ENCODE results near the gene POLR2F.

Gene POLR2F

GRCh38 chr22:37998543-37998942 is 45.0 kb downstream of the POLR2F start:
- Histone ChIP-seq H3K4me1 (ENCODE audit: control insufficient read depth, insufficient read depth, low read length) (peaks cover 6% of the 10 kb centered on the region), H3K36me3 (ENCODE audit: control insufficient read depth, insufficient read depth, low read length, severe bottlenecking) (no peaks in the 10 kb centered on the region), H3K4me3 (ENCODE audit: low read length) (no peak overlapping the region), H3K27me3 (replicated peaks; ENCODE audit: control insufficient read depth, insufficient read depth, low read length) (peaks cover 18% of the 10 kb centered on the region), H3K9ac (ENCODE audit: low read length) (no peak overlapping the region), H3K9me3 (ENCODE audit: control insufficient read depth, low read length) (no peaks in the 10 kb centered on the region)
- DNase-seq (ENCODE audit: low read depth): no peak

- H3K4me1 ChIP-seq (ENCODE audit: control insufficient read depth, insufficient read depth, low read length): peaks cover 6% of the 10 kb centered on the region
- peaks cover 18% of the 10 kb centered on the region for H3K27me3 ChIP-seq (replicated peaks; ENCODE audit: control insufficient read depth, insufficient read depth, low read length)
- H3K4me3 ChIP-seq (ENCODE audit: low read length): no peak overlapping the region
- no peak for DNase-seq (ENCODE audit: low read depth)
- H3K9me3 ChIP-seq (ENCODE audit: control insufficient read depth, low read length): no peaks in the 10 kb centered on the region
- no peak overlapping the region for H3K9ac ChIP-seq (ENCODE audit: low read length)
- H3K36me3 ChIP-seq (ENCODE audit: control insufficient read depth, insufficient read depth, low read length, severe bottlenecking): no peaks in the 10 kb centered on the region
Observed at GRCh38 chr22:37999236-37999635, 45.7 kb downstream of the POLR2F start.

GRCh38 chr22:37999640-38000272 is 46.3 kb downstream of the POLR2F start:
- no peak overlapping the region for H3K9ac ChIP-seq (ENCODE audit: low read length)
- peaks cover 18% of the 10 kb centered on the region for H3K27me3 ChIP-seq (replicated peaks; ENCODE audit: control insufficient read depth, insufficient read depth, low read length)
- H3K4me1 ChIP-seq (ENCODE audit: control insufficient read depth, insufficient read depth, low read length): peaks cover 6% of the 10 kb centered on the region
- DNase-seq (ENCODE audit: low read depth): peak; percentile 11
- H3K9me3 ChIP-seq (ENCODE audit: control insufficient read depth, low read length): no peaks in the 10 kb centered on the region
- no peaks in the 10 kb centered on the region for H3K36me3 ChIP-seq (ENCODE audit: control insufficient read depth, insufficient read depth, low read length, severe bottlenecking)
- H3K4me3 ChIP-seq (ENCODE audit: low read length): no peak overlapping the region

DNA sequence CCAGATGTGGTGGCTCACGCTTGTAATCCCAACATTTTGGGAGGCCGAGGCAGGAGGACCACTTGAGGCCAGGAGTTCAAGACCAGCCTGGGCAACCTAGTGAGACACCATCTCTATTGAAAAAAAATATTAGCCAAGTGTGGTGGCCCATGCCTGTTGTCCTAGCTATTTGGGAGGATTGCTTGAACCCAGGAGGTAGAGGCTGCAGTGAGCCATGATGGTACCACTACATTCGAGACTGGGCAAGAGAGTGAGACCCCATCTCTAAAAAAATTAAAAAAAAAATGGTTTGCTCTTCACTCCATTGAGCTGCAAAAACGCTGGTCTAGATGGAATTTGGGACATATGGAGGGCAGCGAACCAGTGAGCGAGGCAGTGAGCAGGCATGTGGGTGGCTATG is 52.4 kb downstream of the POLR2F start:
- Histone ChIP-seq H3K4me1 (ENCODE audit: control insufficient read depth, insufficient read depth, low read length) (no peaks in the 10 kb centered on the region), H3K9ac (ENCODE audit: low read length) (no peak overlapping the region), H3K9me3 (ENCODE audit: control insufficient read depth, low read length) (no peaks in the 10 kb centered on the region), H3K4me3 (ENCODE audit: low read length) (no peak overlapping the region), H3K36me3 (ENCODE audit: control insufficient read depth, insufficient read depth, low read length, severe bottlenecking) (no peaks in the 10 kb centered on the region), H3K27me3 (replicated peaks; ENCODE audit: control insufficient read depth, insufficient read depth, low read length) (no peaks in the 10 kb centered on the region)
- DNase-seq (ENCODE audit: low read depth): no peak

DNA sequence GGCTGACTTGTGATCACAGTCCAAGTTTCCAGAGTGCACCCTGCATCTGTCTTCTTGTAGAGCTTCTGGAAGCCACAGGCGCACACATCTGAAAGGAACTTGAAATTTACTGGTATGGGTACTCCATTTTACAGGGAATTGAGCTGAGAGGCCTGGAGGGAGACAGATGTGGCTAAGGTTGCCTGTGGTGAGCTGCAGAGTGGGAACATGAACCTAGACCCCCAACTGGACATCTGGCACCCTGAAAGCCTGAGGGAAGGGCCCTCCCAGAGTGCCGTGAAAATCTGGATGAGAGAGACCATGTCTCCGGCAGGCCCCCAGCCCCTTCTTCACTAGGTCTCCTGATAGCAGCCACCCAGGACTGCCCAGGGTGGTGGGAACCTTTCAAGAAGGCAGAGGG is 53.4 kb downstream of the POLR2F start:
- H3K4me3 ChIP-seq (ENCODE audit: low read length): no peak overlapping the region
- no peak overlapping the region for H3K9ac ChIP-seq (ENCODE audit: low read length)
- no peak for DNase-seq (ENCODE audit: low read depth)
- no peaks in the 10 kb centered on the region for H3K4me1 ChIP-seq (ENCODE audit: control insufficient read depth, insufficient read depth, low read length)
- no peaks in the 10 kb centered on the region for H3K36me3 ChIP-seq (ENCODE audit: control insufficient read depth, insufficient read depth, low read length, severe bottlenecking)
- no peaks in the 10 kb centered on the region for H3K27me3 ChIP-seq (replicated peaks; ENCODE audit: control insufficient read depth, insufficient read depth, low read length)
- H3K9me3 ChIP-seq (ENCODE audit: control insufficient read depth, low read length): no peaks in the 10 kb centered on the region

- Histone ChIP-seq H3K27me3 (replicated peaks; ENCODE audit: control insufficient read depth, insufficient read depth, low read length) (no peaks in the 10 kb centered on the region), H3K36me3 (ENCODE audit: control insufficient read depth, insufficient read depth, low read length, severe bottlenecking) (no peaks in the 10 kb centered on the region), H3K4me1 (ENCODE audit: control insufficient read depth, insufficient read depth, low read length) (no peaks in the 10 kb centered on the region), H3K9me3 (ENCODE audit: control insufficient read depth, low read length) (no peaks in the 10 kb centered on the region), H3K4me3 (ENCODE audit: low read length) (no peak overlapping the region), H3K9ac (ENCODE audit: low read length) (no peak overlapping the region)
- no peak for DNase-seq (ENCODE audit: low read depth)
Observed at GRCh38 chr22:38007330-38007902, 53.9 kb downstream of the POLR2F start.

DNA sequence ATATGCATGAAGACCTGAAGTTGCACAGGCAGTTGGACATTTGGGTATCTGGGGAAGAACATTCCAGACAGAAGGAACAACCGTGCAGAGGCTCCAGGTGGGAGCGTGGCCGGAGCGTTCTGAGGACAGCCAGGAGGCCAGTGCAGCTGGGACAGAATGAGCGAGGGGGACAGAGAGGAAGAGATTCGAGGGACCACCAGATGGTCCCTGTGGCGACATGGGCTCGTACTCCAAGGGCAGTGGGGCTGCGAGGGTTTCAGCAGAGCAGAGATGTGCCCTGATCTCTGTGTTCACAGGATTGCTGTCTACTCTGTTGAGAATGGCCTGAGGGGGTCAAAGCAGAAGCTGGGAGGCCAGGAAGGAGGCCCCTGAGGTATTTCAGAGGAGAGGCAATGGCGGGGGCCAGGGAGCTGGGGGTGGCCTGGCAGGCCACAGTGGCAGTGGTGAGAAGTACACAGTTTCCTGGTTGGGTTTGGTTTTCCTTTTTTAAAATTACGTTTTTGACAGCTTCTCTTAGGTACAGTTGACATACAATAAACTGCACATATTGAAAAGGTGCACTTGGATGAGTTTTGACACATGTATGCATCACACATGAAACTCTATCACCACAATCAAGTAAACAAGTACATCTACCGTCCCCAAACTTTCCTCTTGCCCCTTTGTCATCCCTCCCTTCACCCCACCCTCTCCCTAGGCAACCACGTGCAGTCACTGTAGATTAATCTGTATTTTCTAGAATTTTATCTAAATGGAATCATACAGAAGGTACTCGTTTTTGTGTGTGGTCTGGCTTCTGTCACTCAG is 55.7 kb downstream of the POLR2F start:
- Histone ChIP-seq H3K27me3 (replicated peaks; ENCODE audit: control insufficient read depth, insufficient read depth, low read length) (no peaks in the 10 kb centered on the region), H3K9ac (ENCODE audit: low read length) (no peak overlapping the region), H3K4me1 (ENCODE audit: control insufficient read depth, insufficient read depth, low read length) (no peaks in the 10 kb centered on the region), H3K9me3 (ENCODE audit: control insufficient read depth, low read length) (no peaks in the 10 kb centered on the region), H3K4me3 (ENCODE audit: low read length) (no peak overlapping the region), H3K36me3 (ENCODE audit: control insufficient read depth, insufficient read depth, low read length, severe bottlenecking) (no peaks in the 10 kb centered on the region)
- DNase-seq (ENCODE audit: low read depth): no peak

GRCh38 chr22:38012604-38013072 is 59.1 kb downstream of the POLR2F start:
- Histone ChIP-seq H3K9ac (ENCODE audit: low read length) (no peak overlapping the region), H3K4me3 (ENCODE audit: low read length) (no peak overlapping the region), H3K9me3 (ENCODE audit: control insufficient read depth, low read length) (no peaks in the 10 kb centered on the region), H3K27me3 (replicated peaks; ENCODE audit: control insufficient read depth, insufficient read depth, low read length) (no peaks in the 10 kb centered on the region), H3K4me1 (ENCODE audit: control insufficient read depth, insufficient read depth, low read length) (peaks cover 9% of the 10 kb centered on the region), H3K36me3 (ENCODE audit: control insufficient read depth, insufficient read depth, low read length, severe bottlenecking) (no peaks in the 10 kb centered on the region)
- DNase-seq (ENCODE audit: low read depth): no peak

DNA sequence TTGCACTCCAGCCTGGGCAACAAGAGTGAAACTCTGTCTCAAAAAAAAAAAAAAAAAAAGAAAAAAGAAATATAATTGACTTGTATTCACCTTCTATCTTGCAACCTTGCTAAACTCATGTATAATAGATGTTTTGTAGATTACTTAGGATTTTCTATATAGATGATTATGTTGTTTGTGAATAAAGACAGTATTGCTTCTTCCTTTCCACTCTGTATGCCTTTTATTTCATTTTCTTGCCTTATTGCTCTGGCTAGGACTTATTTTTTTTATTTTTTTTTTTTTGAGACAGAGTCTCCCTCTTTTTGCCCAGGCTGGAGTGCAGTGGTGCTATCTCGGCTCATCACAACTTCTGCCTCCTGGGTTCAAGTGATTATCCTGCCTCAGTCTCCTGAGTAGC is 60.6 kb downstream of the POLR2F start:
- DNase-seq (ENCODE audit: low read depth): no peak
- H3K9me3 ChIP-seq (ENCODE audit: control insufficient read depth, low read length): no peaks in the 10 kb centered on the region
- peaks cover 12% of the 10 kb centered on the region for H3K4me1 ChIP-seq (ENCODE audit: control insufficient read depth, insufficient read depth, low read length)
- no peak overlapping the region for H3K9ac ChIP-seq (ENCODE audit: low read length)
- H3K27me3 ChIP-seq (replicated peaks; ENCODE audit: control insufficient read depth, insufficient read depth, low read length): no peaks in the 10 kb centered on the region
- H3K4me3 ChIP-seq (ENCODE audit: low read length): no peak overlapping the region
- no peaks in the 10 kb centered on the region for H3K36me3 ChIP-seq (ENCODE audit: control insufficient read depth, insufficient read depth, low read length, severe bottlenecking)

- no peak overlapping the region for H3K4me3 ChIP-seq (ENCODE audit: low read length)
- no peak for DNase-seq (ENCODE audit: low read depth)
- H3K4me1 ChIP-seq (ENCODE audit: control insufficient read depth, insufficient read depth, low read length): peaks cover 12% of the 10 kb centered on the region
- no peak overlapping the region for H3K9ac ChIP-seq (ENCODE audit: low read length)
- H3K9me3 ChIP-seq (ENCODE audit: control insufficient read depth, low read length): no peaks in the 10 kb centered on the region
- H3K27me3 ChIP-seq (replicated peaks; ENCODE audit: control insufficient read depth, insufficient read depth, low read length): no peaks in the 10 kb centered on the region
- no peaks in the 10 kb centered on the region for H3K36me3 ChIP-seq (ENCODE audit: control insufficient read depth, insufficient read depth, low read length, severe bottlenecking)
Observed at GRCh38 chr22:38016182-38017151, 63.0 kb downstream of the POLR2F start.

Measured in adipocyte (in vitro differentiated cells).